Stimulated activated CD8-positive, alpha-beta memory T cell treated with anti-CD3 and anti-CD28 coated beads, Interleukin-4, amount 100 ng/mL, for 4 hours (primary cell): ENCODE measurements around the gene TMEM145.

Experiments
- DNase-seq, 2 donors: peaks; one replicate each; pipeline ENCODE4 v3.0.0-alpha.2; 2020; ENCODE audit warnings: low read depth in 2 of 2, low spot score in 1 of 2

Gene TMEM145

DNA sequence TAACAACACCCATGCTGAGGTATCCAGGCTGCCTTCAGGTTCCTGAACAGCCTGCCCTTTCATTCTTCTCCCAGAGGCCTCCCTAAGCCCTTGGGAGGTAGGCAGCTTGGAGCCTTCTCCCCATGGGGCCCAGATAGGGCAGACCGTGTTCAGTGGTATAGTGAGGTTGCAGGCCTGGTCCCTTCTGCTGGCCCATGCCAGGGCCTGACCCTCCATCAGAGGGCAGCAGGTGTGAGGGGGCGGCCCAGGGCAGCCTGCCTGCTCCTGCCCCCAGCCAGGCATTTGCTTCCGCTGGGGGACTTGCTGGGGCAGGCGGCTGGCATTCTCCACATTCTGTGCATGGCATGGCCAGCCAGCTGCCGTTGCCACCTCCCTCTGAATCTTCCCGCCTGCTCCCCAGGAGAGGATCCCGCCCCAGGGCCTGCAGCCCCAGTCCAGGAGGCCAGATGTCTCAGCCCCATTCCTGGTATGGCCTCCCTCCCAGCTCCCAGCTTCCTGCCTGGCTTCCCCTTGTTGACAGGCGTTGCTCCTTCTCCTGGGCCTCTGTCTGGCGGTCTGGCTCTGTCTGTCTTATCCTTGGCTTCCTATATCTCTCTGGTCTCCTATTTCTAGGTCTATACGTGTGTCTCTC, 35.2 kb upstream of the TMEM145 start:
- no peak for DNase-seq

DNA sequence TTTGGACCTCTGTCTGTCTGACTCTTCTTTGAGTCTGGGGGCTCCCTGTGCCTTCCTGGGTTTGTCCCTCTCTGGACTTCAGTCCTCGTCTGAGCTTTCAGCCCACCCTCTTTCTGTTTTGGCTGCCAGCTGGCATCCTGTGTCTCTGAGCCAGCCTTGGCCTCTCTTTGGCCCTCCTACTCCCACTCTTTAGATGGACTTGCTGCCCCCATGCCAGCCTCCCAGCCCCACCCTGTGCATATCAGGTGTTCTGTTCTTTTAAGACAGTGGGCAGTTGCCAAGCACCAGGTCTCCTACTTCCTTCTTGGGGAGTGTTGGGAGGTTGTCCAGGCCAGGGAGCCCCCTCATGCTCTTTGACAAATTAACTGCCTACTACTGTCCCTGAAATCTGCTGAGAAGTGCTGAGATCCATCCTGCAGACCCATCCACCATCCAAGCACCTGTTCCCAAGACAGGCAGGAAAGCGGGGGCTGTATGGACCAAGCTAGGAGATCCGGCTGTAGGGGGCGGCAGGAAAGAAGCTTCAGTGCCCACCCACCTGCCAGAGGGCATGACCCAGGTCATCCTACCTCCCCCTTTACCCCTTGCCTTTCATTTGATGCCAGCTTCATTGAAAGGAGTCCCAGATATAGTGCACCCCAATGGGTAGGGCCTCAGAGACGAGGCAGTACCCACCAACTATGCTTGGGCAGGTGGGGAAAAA, 34.5 kb upstream of the TMEM145 start:
- no peak for DNase-seq

DNA sequence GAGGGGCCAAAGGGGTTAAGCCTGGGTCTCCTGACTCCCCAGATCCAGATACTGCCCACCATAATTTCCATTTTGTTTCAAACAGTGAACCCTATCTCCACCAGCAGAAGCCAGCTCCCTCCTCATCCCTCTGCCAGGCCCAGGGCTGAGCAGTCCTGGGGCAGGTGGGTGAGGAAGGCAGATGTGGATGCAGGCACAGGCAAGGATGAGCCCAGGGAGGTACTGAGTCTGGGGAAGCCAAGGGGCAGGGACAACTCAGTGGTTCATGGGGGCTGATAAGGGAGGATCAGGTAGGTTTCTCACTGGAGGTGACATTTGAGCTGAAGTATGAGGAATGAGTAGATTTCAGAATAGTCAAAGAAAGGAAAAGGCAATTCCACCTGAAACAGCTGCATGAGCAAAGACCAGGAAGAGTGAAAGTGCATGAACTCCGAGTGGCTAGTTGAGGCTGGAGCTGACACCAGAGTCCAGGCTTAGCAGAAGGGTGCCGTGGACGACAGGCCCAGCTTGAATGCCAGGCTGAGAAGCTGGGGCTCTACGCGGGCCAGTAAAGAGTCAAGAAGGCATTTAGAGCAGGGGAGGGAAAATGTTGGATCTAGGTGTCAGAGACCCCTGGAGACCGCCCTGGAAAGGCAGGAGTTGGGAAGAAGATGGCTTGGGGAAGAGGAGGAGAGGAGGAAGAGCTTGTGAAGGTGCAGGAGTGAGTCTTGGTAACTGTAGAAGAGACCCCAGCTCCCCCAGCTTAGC, 33.8 kb upstream of the TMEM145 start:
- no peak for DNase-seq

GRCh38 chr19:42279902-42280814, 33.0 kb upstream of the TMEM145 start:
- peak; percentile 62 to 63 for DNase-seq

- no peak for DNase-seq
These were observed 32.3 kb upstream of the TMEM145 start for GRCh38 chr19:42280815-42281145.

DNA sequence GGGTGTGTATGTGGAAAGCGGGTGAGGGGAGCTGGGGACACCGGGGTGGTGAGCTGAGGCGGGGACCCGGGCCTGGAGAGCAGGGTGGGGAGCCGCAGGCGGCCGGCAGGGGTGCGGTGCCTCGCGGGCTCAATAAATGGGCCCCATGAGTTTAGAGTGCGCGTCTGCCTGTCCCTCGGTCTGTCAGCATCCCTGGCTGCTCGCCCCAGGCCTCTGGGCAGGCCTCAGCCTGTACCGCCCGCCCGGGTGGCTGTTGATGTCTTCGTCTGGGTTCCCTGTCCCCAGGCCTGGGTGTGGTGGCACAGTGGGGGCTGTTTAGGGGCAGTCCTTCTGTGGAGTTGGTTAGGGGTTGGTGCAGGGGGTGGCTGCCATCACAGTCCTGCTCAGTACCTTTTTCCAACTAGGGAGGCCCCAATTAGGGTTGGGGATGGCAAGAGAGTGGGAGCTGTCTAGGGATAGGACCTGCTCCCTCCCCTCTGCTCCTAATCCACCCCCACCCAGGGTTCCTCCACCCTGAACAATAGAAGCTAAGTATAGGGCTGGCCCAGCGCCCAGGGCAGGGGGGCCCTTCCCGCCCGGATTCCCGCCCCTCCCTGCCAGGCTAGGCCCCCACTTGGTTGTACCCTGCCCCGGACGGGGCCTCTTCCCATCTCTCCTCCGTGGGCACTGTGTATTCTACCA, 31.8 kb upstream of the TMEM145 start:
- DNase-seq, result no peak

- no peak for DNase-seq
These were observed 31.0 kb upstream of the TMEM145 start for GRCh38 chr19:42281827-42282762.

DNA sequence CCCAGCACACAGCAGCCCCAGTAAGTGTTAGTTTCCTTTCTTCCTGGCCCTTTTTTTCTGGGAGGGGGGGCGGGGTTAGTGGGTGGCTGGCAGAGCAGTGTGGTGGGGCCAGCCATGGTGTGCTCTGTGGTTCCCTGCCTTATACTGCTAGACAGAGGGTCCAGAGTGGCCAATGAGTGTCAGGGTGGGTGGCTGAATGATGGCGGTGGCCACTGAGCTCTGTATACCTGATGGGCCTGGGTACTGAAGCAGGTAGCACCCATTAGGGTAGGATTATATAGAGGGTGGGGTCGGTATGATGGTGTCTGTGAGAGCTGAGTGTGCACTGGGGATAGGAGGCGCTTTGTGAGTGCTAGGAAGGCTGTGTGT, 30.3 kb upstream of the TMEM145 start:
- no peak for DNase-seq

DNA sequence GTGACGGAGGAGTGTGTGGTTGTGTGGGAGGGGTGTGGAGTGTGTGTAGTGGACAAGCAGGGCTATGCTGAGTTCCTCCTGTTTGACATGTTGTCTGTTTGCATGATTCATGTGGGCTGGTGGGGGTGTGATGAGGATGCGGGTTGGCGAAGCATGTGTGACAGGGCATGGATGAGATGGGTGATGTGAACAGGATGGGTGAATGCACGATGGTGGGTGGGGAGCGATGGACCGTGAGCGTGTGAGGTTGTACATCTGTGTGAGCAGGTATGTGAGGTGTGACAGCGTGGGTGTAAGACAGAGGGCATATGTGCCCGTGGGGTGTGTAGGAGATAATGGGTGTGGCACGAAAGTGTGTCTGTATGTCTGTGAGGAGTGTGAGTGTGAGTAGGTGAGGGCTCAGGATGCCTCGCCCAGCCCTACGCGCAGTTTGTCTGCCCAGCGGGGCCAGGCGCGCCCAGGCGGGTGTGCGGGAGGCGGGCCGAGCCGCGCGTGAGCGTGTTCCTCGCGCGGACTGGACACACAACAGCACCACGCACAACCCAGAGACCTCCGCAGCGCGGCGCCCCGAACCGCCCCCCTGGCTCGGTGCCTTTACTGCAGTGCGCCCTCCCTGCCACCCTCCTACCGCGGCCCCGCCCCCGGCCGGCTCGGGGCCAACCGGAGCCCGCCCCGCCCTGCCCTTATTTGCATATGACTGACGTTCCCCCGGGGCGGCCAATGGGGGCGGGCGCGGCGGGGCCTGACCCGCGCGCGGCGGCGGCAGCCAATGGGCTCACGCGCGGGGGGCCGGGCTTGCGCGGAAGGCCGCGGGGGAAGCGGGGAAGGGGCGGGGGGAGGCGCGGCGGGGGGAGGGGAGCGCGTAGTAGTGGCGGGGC, 29.7 kb upstream of the TMEM145 start:
- DNase-seq, result peak; percentile 86 to 94

DNA sequence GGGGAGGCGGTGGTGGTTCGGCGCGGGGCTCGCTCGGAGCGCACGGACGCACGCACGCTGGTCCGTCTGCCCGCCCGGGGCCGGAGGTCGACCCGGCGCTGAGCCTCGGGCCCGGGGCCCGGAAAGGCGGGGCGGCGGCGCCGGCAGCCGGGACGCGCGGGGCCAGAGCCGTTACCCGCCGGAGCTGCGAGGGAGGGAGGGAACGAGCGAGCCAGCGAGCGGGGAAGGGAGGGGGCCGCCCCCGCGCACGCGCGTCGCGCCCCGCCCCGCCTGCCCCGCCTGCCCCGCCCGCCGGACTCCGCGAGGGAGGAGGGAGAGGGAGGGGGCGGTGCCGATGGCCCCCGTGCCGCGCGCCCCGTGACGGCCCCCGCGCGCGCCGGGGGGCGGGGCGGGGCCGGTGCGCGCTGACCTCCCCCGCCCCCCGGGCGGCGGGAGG, 29.0 kb upstream of the TMEM145 start:
- DNase-seq, result peak; percentile 43 to 50

- no peak for DNase-seq
These were observed 28.3 kb upstream of the TMEM145 start for GRCh38 chr19:42284591-42285341.

DNA sequence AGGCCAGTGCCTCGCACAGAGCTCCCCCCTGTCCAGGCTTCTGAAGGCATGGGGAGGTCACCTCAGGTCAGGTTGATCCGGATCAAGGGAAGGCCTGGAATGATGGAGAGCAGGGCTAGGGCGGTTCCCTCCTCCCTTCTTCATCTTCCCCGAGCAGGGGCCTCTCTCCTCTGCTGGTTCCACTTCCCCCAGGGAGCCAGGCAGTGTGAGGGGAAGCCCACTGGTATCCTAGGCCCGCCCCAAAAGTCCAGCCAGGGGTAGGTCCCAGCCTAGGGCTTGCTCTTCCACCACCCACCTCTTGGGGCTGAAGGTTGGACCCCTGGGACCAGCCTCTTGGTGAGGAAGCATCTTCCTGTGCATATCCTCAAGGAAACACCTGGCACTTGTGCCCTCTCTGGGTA, 27.6 kb upstream of the TMEM145 start:
- no peak for DNase-seq

- no peak for DNase-seq
These were observed 27.1 kb upstream of the TMEM145 start for GRCh38 chr19:42285988-42286348.

- no peak for DNase-seq
These were observed 26.6 kb upstream of the TMEM145 start for GRCh38 chr19:42286349-42287016.

- DNase-seq, result no peak
These were observed 25.9 kb upstream of the TMEM145 start for GRCh38 chr19:42287017-42287826.

GRCh38 chr19:42287827-42288107, 25.3 kb upstream of the TMEM145 start:
- DNase-seq, result no peak

- DNase-seq, result no peak
These were observed 24.7 kb upstream of the TMEM145 start for GRCh38 chr19:42288387-42288786.
